HEK293T (cell line): Measurements from ENCODE around the gene SLC8B1.

Experiments
- ARNT ChIP-seq: fragments of 450-650 bp; IDR thresholded peaks from 2 replicates; pipeline ENCODE4 v1.6.1; 2017; ENCODE audit warnings: mild to moderate bottlenecking
- BHLHE40 ChIP-seq: fragments of 450-650 bp; IDR thresholded peaks from 2 replicates; pipeline ENCODE4 v1.6.1; 2016; ENCODE audit warnings: mild to moderate bottlenecking, moderate library complexity, borderline replicate concordance
- FOXM1 ChIP-seq: fragments of 450-650 bp; IDR thresholded peaks from 2 replicates; pipeline ENCODE4 v1.6.1; 2017; ENCODE audit warnings: mild to moderate bottlenecking, borderline replicate concordance
- HDGF ChIP-seq: fragments of 450-650 bp; IDR thresholded peaks from 2 replicates; pipeline ENCODE4 v1.6.1; 2017; ENCODE audit warnings: antibody characterized with exemption, borderline replicate concordance
- L3MBTL2 ChIP-seq: fragments of 450-650 bp; conservative IDR thresholded peaks from 2 replicates; pipeline ENCODE4 v1.6.1; 2016; ENCODE audit warnings: mild to moderate bottlenecking
- LEF1 ChIP-seq: fragments of 450-650 bp; IDR thresholded peaks from 2 replicates; pipeline ENCODE4 v1.6.1; 2017; ENCODE audit warnings: mild to moderate bottlenecking, borderline replicate concordance
- SP1 ChIP-seq: fragments of 450-650 bp; IDR thresholded peaks from 2 replicates; pipeline ENCODE4 v1.6.1; 2017
- SUZ12 ChIP-seq: fragments of 450-650 bp; IDR thresholded peaks from 2 replicates; pipeline ENCODE4 v1.6.1; 2016; ENCODE audit warnings: mild to moderate bottlenecking
- ZNF384 ChIP-seq: fragments of 450-650 bp; IDR thresholded peaks from 2 replicates; pipeline ENCODE4 v1.6.1; 2016
- TF ChIP-seq, protein P1 (sequence below): fragments of 450-650 bp; IDR thresholded peaks from 2 replicates; pipeline ENCODE4 v1.6.1; 2016

DNA sequence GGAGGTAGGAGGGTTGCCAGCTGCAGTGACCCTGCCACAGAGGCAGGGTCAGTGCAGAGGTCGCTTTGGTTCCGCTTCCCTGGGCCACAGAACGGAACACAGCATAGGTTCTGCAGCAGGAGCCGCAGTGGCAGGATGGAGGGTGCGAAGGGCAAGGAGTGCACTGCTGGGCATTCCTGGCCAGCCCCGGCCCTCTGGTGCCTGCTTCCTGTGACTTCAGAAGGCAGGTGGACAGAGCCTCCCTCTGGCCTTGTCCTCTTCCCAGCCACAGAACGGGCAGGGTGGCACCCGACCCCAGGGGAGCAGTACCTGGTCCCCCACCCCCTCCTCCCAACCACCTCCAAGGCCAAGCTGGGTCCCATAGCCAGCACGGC lies 37.7 kb downstream of the SLC8B1 start:
- TF ChIP-seq ZNF384 (no peak), SUZ12 (no peak), FOXM1 (no peak), HDGF (no peak), L3MBTL2 (no peak), LEF1 (no peak), ARNT (no peak), BHLHE40 (no peak), SP1 (no peak)
- TF ChIP-seq, protein P1, sequence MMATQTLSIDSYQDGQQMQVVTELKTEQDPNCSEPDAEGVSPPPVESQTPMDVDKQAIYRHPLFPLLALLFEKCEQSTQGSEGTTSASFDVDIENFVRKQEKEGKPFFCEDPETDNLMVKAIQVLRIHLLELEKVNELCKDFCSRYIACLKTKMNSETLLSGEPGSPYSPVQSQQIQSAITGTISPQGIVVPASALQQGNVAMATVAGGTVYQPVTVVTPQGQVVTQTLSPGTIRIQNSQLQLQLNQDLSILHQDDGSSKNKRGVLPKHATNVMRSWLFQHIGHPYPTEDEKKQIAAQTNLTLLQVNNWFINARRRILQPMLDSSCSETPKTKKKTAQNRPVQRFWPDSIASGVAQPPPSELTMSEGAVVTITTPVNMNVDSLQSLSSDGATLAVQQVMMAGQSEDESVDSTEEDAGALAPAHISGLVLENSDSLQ, result no peak
